Activated CD4-positive, alpha-beta T cell treated with anti-CD3 and anti-CD28 coated beads, Interleukin-2, amount 50 U/mL, for 1 hour (primary cell): ENCODE results near the gene PTPN14.

ENCODE experiments used
- DNase-seq: peaks from one replicate; pipeline ENCODE4 v3.0.0-alpha.2; 2020

The PTPN14 gene

DNA sequence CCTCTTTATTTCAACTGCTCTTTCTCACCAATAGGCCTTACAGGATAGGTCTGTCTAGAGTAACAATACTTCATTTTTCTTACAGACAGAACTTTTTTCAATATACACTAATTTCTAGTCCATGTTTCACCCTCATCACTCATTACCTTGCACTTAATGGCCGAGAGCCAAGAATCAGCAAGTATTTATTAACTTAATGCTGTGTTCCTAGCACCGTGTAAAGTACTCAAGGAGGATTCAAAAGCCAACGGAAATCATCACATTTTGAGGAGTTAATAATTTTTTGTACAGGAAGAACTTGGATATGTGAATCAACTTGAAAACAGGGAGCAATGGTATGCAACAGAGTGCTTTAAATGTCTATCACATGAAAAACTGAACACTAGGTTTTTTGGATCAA lies 102.0 kb downstream of the PTPN14 start:
- no peak for DNase-seq

DNA sequence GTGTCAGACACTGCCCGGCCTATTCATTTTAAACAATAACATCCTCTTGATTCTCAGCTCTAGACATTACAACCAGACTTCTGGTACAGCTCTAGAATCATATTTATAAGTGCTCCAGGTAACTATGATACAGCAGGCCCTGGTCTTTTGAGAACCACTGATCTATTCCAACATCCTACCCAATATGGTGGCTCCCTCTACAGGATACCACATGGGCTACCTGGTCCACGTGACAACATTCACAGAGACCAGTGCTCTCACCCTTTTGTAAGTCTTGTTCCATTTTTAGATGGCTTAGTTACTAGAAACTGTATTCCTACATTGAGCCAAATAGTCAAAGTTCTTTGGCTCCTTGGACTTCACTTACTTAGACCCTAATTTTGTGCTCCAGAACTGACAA lies 102.9 kb downstream of the PTPN14 start:
- no peak for DNase-seq

DNA sequence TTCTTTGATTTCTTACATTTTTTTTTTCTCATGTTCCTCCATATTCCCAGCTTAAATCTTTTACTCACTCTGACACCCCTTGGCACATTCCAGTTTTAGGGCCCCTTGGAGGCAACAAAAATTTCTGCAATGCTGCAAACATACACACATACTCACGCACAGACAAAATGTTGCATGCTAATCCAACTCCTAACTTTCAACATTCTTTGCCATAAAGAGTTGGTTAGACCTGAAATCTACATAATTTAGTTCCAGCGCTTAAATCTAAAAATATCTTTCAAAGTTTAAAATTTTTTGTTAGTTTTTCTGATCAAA lies 103.9 kb downstream of the PTPN14 start:
- no peak for DNase-seq

DNA sequence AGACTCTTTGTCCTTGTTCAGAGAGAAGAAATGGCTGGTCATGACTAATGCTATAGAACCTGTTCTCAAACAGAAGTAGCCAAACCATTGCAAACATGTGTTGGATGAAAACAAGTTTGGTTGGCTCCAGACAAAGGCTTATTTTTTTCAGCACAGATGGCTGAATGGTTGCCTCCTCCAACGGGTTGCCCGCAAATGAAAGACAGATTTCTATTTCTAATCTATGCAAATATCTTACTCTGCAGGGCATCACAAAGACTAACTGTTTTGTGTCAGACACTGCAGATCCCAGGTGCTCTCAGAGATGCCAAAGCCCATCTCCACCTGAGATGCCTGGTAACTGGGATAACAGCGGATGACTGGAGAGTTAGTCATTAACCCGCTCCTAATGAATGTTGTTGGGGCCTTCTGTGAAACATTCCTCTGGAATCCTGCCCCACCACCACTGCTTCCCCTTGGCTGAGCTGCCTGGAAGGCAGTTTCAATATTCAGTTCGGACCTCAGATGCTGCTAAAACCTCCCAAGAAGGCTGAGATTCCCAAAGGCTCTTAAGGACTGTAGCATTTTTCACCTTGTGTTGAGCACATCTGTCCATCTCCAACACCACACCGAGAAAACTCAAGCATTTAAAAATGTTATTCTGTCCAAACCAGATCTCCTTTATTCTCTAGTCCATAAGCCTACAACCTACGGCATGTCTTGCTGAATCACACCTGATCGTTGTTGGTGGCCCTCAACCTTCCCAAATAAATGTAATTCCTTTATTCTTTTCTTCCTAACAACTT lies 104.4 kb downstream of the PTPN14 start:
- no peak for DNase-seq

DNA sequence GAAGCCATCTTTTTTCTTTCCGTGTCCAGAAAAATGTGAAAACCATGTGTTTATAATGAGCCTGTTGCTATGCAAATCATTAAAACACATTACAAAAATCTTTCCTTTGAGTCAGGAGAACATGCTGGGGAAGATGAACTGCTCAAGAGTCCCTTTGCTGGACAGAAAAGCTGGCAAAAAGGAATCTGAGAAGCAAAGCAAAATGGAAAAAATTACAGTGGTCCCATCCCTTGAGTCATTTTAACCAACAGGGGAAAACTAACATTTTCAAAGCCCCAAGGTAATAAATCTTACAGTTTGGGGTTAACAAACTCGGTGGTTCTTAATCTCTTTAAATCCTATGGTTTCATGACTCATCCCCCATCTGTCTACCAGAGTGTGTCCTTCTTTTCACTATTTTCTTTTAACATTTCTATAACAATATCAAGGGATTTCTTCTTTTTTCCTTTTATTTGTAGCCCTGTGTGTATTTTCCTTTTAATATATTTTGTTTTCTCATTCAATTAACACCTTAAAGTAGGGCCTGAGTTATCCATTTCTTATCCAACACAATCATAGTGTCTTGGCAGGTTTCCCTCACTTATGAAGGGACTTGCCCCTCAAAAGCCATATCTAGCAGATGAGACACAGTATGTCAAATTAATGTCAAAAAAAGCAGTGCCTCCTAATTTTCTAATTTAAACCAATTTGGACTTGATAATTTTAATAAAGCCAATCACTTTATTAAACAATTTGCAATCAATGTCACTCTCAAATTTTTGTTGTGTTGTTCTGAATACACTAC lies 105.4 kb downstream of the PTPN14 start:
- no peak for DNase-seq

DNA sequence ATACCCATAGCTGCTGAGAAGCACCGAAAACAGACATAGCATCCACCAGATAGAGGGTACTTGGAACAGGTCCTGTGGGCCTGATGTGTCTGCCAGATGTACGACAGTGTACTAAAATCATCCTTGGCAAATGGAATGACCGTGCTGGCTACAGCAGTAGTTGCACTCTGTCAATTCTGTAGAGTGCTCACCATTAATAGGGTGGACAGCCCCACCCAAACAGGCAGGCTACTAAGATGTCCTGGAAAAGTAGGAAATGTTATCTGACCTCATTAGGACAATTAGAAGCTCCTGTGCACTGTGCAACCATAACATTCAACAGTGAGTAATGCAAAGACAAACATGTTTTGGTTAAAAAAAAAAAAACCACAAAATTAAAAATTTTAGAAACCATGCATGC lies 106.2 kb downstream of the PTPN14 start:
- DNase-seq = no peak

DNA sequence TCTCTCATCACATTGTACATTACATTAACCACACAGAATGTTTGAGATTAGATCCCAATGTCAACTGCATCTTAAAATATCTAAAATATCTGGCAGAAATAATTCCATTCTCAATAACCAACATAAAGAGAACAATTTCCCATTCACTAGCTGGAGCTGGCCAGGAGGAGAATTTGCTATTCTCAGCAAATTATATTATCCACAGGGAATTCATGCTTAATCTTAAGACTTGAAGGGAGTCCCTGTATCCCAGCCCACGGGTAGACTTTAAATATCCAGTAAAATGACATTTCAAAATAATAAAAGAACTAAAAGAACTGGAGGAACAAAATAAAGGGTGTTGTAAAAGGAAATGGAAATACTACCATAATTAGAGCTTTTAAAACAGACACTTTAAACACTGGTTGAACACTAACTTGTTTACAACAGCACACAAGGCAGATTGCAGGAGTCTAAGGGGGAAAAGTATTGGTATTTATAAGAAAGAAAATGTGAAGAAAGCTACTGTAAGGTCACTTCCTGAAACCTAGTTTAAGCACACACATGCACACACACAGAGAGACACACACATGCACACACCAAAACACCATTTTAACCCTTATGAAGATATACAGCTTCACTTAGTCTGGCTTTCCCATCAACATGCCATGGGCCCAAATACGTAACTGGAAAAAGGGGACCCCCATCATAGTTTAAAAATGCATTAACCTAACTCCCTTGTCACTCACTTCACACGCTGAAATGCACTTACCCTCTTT lies 107.0 kb downstream of the PTPN14 start:
- DNase-seq = no peak

DNA sequence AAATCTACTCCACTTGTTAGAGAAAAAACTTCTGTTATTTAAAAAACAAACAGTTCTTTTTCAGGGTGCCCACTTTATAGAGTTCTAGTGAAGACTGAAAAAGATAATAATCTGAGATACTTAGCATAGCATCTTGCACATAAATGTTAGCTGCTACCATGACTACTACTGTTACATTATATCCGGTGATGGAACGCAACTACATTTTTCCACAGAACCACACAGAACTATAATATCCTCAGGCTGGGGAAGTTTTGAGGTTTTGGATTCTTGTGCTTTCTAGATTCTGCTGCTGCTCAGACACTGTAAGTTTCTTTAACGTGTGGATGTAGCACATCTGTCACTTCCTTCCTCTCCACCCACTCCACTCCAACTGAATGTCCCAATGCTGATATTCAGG lies 110.3 kb downstream of the PTPN14 start:
- DNase-seq = no peak

DNA sequence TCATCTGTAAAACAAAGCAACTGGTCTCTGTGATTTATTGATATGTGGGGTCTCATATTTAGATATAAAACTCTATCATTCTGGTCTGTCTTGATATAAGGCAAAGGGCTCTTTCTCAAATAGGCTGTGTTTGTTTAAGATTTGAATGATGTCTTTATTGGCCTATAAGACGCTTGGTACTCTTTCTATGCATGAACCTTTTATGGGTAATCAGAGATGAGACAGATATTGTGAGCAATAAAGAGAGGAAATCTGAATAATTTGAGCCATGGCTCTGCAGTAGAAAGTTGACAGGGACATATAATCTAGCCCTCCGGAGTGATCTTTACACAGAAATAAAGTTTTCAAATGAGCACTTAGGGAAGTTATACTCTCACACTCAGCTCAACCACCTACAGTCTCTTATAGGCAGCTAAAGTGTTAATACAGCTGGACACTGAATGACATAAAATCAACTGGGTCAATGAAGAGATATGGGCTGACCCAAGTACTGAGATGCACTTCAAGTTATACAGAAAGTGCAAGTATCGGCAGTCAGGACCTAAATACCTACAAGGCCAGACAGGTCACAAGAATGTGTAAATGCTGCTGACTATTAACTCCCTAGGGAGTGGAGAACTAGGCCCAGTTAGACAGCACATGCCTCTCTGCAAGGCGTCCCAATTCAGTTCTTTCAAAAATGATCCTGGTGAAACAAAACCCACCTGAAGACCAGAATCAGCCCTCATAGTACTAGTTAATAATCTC lies 111.0 kb downstream of the PTPN14 start:
- no peak for DNase-seq

DNA sequence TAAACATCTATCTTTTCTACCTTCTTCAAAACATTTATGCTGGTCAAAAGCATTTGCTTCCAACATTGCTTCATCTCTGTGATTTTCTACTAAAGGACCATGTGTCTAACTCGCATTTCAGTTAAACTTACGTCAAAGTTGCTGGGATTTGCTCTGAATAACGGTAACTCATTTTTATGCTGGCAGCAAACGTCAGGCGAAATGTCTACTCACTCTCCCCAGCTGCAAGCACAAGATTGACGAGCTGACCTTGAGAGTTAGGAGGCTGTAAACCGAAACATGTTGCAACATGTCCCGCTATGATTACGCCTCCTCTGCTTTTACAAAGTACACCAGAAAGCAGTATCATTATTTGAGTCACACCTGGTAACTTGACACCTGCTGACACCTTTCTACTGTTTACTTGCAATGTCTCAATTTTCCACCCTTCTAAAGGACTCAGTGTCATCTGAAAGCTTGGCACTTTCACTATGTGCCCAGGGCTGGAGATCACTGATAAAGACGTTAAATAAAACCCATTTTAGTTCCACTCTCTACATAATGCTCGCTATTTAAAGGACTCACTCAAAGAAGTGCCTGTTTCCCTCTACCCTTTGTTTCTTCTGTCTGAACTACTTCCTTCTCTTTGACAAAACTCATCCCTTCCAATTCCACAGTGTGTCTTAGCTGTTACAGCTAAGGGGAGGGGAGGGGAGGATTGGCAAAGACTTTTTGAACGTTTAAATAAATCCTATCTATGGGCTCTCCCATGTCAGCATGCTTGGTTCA lies 111.9 kb downstream of the PTPN14 start:
- DNase-seq = no peak

DNA sequence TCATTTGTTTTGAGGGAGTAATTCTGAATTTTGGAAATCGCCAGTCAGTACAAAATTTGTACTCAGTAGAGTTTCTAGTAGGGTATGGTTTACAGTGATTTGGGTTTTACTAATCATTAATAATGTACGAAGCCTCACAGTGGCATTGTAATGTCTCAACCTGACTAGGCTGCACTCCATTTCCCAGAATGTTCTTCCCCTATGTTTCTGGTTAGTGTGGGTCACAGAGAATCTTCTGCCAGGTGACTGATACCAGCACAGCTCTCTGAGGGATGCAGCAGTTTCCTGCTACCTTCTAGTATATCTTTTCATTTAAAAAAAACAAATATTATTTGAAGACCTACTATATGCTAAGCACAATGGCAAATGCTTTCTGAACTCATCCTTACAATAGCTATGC lies 112.9 kb downstream of the PTPN14 start:
- no peak for DNase-seq

DNA sequence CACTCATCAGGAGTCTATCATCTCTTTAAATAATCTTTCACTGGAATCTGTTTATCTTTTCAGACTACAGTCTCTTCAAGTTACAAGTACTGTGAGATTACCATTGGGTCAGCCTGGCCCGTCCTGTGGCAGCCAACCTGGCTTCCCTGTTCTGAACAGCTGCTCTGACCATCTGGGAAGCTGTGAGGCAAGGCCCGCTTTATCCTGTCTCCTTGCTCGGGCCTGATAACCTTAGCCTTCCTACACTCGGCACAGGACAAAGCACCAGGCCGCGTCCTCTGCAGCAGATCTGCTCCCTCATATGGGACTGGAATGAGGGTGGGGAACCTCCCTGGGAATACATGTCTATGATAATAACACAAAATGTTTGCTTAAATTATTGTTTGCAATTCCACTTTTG lies 113.3 kb downstream of the PTPN14 start:
- DNase-seq = no peak

DNA sequence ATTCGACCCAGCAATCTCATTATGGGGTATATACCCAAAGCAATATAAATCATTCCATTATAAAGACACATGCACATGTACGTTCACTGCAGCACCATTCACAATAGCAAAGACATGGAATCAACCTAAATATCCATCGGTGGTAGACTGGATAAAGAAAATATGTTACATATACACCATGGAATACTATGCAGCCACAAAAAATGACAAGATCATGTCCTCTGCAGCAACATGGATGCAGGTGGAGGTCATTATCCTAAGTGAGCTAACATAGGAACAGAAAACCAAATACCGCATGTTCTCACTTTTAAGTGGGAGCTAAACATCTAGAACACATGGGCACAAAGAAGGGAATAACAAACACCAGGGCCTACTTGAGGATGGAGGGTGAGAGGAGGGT lies 115.5 kb downstream of the PTPN14 start:
- no peak for DNase-seq

DNA sequence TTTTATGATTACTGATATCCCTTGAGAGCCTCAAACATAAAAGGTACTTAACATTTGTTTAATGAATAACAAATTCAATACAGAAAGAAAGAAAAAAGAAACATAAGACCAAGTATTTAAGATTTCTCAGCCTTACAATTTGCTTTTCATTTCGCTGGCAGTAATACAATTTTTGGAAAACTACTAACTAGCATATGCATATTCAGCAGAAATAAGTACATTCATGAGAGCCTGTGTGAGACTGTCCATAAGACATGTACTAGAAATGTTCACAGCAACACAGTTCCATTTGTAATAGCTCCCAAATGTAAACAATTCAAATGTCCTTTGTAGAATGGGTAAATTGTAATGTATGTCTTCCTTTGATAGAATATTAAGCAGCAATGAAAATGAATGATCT lies 119.2 kb downstream of the PTPN14 start:
- no peak for DNase-seq

DNA sequence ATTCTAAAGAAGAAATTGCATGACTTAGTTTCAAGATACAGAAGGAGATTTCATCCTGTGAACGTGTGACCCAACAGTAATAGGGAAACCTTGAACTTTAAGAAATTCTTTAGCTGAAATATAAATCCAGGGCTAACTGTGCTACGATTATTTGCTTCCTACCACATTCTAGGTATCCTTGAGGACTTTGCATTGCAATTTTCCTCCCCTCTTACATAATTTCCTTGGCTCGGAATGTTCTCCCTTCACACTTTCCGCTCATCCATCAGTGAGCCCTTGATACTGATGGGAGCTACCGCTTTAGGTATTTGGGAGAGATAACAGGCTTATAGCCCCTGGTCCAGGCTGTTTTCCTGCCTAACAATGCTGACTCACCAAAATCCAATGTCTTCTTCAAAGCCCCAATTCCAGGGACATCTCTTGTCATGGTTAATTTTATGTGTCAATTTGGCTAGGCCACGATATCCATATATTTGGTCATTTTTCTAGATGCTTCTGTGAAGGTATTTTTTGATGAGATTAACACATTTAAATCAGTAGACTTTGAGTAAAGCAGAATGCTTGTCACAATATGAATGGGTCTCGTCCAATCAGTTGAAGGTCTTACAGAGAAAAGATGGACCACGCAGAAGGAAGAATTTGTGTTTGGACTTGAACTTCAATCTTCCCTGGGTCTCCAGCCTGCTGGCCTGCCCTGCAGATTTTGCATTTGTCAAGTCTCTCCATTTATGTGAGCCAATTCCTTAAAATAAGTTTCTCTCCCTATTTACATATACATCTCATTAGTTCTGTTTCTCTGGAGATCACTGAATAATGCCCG lies 121.2 kb downstream of the PTPN14 start:
- no peak for DNase-seq

DNA sequence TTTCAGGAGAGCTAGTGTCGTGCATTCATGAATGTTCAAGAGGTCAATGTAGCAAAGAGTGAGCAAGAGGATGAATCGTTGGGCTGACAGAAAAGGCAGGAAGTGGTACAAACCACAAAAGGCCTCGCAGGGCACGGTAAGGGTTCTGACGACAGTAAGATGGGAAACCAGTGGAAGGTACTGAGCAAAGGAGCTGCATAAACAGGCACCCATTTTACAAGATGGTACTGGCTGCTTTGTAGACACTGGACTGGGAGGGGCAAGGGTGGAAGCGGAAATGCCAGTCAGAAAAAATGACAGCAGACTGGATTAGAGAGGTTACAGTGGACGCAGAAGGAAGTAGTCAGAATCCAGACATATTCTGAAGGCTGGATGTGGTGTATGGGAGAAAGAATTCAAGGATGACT lies 123.5 kb downstream of the PTPN14 start:
- DNase-seq = peak; percentile 28

DNA sequence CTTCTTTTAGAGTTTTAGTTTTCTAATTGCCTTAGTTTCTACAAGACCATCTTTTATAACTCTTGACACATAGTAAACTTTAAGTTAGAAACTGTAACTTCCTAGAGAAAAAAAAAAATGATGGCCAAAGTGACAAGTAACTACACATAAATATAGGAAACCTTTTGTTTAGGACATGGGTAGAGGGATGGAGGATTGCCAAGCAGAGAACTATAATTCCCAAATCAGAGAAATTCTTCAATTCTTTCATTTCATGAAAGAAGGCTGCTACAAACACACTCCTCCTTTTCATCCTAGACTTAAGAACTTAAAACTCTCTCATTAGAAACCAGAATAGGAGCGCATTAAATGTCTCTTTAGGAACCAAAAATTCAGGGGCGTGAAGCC lies 125.0 kb downstream of the PTPN14 start:
- no peak for DNase-seq

DNA sequence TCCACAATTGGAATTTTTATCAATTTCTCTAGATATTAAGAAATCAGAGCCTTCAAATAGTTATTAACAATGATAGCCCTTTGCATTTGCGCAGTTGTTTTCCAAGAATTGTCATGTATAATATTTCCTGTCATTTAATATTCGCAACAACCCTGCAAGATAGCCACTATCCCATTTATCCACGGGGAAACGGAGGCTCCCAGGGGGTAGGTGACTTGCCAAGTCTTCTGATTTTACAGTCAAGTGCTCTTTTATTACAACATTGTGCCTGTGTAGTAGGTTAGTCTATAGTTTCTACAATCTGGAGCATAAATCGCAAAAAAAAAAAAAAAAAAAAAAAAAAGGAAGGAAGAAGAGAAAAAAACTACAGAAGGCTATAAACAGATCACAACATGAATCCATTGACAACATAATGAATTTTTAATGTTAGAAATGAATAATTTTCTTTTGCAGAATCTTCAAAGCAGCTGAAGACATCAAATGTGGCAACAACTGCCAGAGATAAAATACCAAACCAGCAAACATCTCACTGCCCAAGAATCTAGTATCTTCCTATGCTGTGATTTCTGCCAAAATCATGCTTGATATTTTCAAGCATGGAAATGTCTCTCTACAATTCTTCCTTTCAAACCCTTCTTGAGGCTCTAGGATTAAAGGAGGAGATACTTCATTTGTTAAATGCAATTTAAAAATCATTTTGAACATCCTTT lies 125.5 kb downstream of the PTPN14 start:
- DNase-seq = no peak

DNA sequence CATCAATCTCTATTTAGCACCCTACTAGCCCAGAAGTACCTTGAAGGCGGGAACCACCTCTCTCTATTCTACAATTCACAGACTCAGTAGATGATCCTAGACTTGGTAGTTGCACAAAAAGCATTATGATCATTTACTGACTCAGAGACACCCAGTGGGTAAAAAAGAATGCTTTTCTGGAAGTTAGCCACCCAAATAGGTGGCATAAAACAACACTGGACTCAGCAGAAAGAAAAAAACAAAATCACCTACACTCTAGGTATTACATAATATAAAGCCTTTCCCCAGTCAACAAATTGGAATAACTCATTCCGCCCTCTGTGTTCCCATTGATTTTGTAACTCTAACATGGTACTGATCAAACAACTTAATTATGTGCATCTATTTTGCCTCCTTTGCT lies 126.3 kb downstream of the PTPN14 start:
- no peak for DNase-seq

DNA sequence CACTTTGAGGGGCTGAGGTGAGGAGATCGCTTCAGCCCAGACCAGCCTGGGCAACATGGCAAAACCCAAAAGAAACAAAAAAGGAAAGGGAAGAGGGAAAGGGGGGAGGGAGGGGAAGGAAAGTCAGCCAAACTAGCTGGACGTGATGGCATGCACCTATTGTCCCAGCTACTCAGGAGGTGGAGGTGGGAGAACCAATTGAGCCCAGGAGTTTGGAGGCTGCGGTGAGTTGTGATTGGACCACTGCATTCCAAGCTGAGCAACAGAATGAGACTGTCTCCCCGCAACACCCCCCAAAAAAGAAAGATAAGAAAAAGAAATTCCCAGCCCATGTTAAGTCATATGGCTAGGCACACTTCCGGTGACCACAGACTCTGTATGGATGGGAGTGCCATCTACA lies 128.4 kb downstream of the PTPN14 start:
- no peak for DNase-seq

DNA sequence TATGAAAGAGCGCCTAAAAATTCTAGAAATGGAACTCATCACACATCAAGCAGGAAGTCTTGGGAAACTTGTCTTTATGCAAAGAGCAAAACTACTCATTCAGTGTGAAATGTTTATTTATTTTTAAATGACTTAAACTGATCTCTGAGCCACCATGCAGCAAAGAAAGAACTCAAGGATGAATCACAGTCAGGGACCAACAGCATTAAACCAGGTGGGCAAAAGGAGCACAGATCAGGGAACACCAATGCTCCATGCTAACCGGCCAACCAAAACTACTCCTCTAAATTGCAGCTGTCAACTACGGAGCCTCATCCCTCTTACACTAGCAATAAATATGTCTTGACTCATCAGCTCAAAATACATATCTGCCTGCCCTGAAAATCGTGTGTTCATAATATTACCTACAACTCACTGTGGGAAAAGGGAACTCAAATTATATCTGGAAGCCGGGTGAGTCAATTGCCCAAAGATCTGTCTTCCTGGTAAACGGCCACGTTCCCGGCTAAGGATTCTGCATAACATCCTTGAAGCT lies 129.2 kb downstream of the PTPN14 start:
- DNase-seq = no peak
